Aorta (tissue), 5 donors: Measurements from ENCODE around the gene ZCWPW1. TPM values are rescaled to one million over a fixed set of nuclear protein-coding genes. Genes with fewer than 3 reads are reported as not detected.
"Not testable (repeated sequence)": the region's sequence is repeated elsewhere in the genome, so short reads cannot be mapped to it uniquely, and the experiment has no call there.

Experiments used
- ATAC-seq: fragments of 200-7000 bp; cut with Tn5 transposase; one replicate; pipeline ENCODE4 v1.9.1; 2022; ENCODE audit warnings: moderate library complexity; ENCODE audit not compliant: low FRiP score
- DNase-seq, 2 donors: peaks; one replicate each; pipeline ENCODE4 v3.0.0-alpha.2; 2020
- H3K27ac ChIP-seq, 2 donors: one replicate each; pipeline ENCODE4 v1.5.1; 2013; ENCODE audit warnings: low read length in 2 of 2, mild to moderate bottlenecking in 2 of 2, moderate library complexity in 2 of 2, control low read depth in 1 of 2, inconsistent platforms in 1 of 2, low read depth in 1 of 2
- H3K27me3 ChIP-seq, 2 donors: one replicate each; pipeline ENCODE4 v1.6.1; 2013; ENCODE audit warnings: control low read depth in 1 of 2, low read length in 1 of 2, mild to moderate bottlenecking in 1 of 2, moderate library complexity in 1 of 2; ENCODE audit not compliant: insufficient read depth in 2 of 2, control insufficient read depth in 1 of 2
- H3K36me3 ChIP-seq, 2 donors: one replicate each; pipeline ENCODE4 v1.6.1; 2013; ENCODE audit warnings: control low read depth in 1 of 2, low read length in 1 of 2, mild to moderate bottlenecking in 1 of 2; ENCODE audit not compliant: insufficient read depth in 2 of 2, control insufficient read depth in 1 of 2
- H3K4me1 ChIP-seq, 2 donors: one replicate each; pipeline ENCODE4 v1.6.1; 2013; ENCODE audit warnings: low read length in 2 of 2, control low read depth in 1 of 2, mild to moderate bottlenecking in 1 of 2, moderate library complexity in 1 of 2; ENCODE audit not compliant: insufficient read depth in 2 of 2, control insufficient read depth in 1 of 2
- H3K4me3 ChIP-seq, 2 donors: one replicate each; pipeline ENCODE4 v1.5.1; 2013; ENCODE audit warnings: low read length in 2 of 2, control low read depth in 1 of 2, mild to moderate bottlenecking in 1 of 2
- H3K9me3 ChIP-seq: one replicate; pipeline ENCODE4 v1.6.1; 2013; ENCODE audit warnings: mild to moderate bottlenecking, low read length; ENCODE audit not compliant: control insufficient read depth
- WGBS, 2 donors: extraction: QIAGEN DNeasy Blood & Tissue Kit; methylation state at CpG; one replicate each; pipeline ENCODE4 v1.1.7; 2013; 5-methylcytosine and 5-hydroxymethylcytosine counted together
- intact Hi-C, 2 donors: fragments of 100-400 bp; cut with DNase I; formaldehyde crosslinking; loops; one replicate each; pipeline versions ENCODE4 v1.14.2 to v1.15.0; 2022
- polyA plus RNA-seq, 2 donors: library from polyadenylated mRNA; stranded (reverse); fragments of 200-250 nt; gene quantifications; one replicate each; pipeline ENCODE4 v1.2.3, GENCODE V29; 2013
- total RNA-seq, 2 donors: library from RNA; stranded (reverse); fragmentation: NEBNext Ultra II Directional; extraction: Animal tissue kit (Norgen Biotek cat#: 25700); gene quantifications; one replicate each; pipeline ENCODE4 v1.2.1, GENCODE V29; 2021
- donor health status: healthy with polysubstance abuse.
- donor health status: Bipolar disorder and iron deficiency.
- donor health status: DM: no; HTN: no; CAD: no.
- donor health status: DM: no; HTN: no; CAD: no.
- donor health status: DM: yes; HTN: yes; CAD: no.

ZCWPW1 gene
- total and polyA plus RNA-seq, 4 donors: 2.2 to 18.7 (median 4.2) TPM

- ATAC-seq (no peak), DNase-seq (peak in 1 of 2 donors; percentile 25)
- Histone ChIP-seq H3K4me1 (no peaks in the 10 kb centered on the region), H3K9me3 (no peaks in the 10 kb centered on the region), H3K4me3 (no peak overlapping the region), H3K27ac (no peak overlapping the region), H3K27me3 (no peaks in the 10 kb centered on the region), H3K36me3 (no peaks in the 10 kb centered on the region)
- 73% methylated on average over 2 of the region's 2 CpGs for WGBS, 2 donors
- intact Hi-C loops: no loop called here
These were observed 17.5 kb upstream of the ZCWPW1 start for GRCh38 chr7:100446040-100446439.

DNA sequence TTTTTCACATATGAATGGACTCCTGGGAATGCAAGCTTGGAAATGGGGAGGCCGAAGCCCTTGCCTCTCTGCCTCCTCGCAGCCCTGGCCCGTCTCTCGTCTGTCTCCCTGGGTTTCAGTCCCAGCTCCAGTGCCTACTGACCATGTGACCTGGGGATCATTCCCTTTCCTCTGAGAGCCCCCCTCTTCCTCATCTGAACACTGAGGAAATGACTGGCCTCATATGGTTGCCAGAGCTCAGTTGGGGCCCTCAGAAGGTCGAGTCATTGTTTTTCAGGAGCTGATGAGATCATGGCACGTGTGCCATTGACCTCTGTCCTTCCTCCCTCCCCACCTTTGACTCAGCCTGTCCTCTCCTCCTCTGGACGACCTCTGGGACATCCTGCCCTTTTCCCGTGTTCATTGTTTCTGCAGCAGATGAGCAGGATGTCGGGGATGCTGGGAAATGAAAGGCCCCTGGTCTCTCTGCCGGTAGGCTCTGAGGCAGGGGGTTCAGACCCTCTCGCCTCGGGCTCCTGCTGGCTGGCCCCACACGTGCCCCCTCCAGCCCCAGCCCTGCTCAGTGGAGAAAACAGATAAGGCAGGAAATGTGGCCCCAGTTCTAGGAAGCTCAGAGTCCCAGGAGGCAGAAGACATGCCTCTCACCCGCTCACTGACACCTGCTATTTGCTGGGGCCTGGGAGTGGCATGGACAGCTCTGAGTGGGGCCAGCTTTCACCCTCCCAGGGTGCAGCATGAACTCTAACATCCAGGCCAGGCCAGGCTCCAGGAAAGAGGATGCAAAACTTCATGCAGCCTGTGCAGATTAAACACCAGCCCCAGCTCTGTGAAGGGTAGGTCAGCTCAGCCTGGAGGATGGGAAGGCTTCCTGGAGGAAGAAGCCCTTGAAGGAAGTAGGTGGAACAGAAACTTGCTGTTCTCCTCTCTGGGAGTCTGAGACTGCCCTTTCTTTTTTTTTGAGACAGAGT, 16.1 kb upstream of the ZCWPW1 start:
- ATAC-seq (peak; percentile 65), DNase-seq (peak; percentile 51 to 71)
- no peaks in the 10 kb centered on the region for H3K4me1 ChIP-seq
- H3K27me3 ChIP-seq: no peaks in the 10 kb centered on the region
- WGBS, 2 donors: 48% methylated on average over 14 of the region's 14 CpGs
- no peaks in the 10 kb centered on the region for H3K36me3 ChIP-seq
- no peak overlapping the region for H3K27ac ChIP-seq
- H3K9me3 ChIP-seq: no peaks in the 10 kb centered on the region
- no peak overlapping the region for H3K4me3 ChIP-seq
- intact Hi-C loops: no loop called here

DNA sequence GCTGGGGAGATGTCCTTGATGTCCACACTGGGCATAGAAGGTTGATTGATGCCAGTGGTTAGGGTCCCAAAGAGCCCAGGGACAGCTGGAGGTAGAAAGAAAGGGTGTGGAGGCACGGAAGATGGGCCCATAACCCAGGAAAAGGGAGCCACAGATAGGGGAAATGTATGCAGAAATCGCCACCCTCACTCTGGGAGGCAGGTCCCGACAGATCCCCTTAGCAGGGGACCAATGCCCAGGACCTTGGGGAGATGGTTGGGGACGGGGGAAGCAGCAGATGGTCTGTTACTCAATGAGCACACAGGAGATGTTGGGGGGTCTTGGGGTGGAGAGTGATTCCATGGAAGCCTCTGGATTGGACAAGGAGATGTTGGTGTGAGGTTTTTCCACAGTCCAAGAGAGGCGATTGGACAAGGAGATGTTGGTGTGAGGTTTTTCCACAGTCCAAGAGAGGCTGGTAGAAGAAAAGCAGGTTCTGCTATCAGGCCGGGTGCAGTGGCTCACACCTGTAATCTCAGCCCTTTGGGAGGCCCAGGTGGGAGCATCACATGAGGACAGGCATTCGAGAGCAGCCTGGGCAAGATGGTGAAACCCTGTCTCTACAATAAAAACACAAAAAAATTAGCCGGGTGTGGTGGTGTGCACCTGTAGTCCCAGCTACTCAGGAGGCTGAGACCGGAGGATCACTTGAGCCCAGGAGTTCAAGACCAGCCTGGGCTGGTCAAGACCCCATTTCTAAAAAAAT, 14.8 kb upstream of the ZCWPW1 start:
- ATAC-seq (no peak), DNase-seq (peak; percentile 17 to 44)
- Histone ChIP-seq H3K27me3 (no peaks in the 10 kb centered on the region), H3K9me3 (no peaks in the 10 kb centered on the region), H3K27ac (no peak overlapping the region), H3K4me1 (no peaks in the 10 kb centered on the region), H3K36me3 (no peaks in the 10 kb centered on the region), H3K4me3 (no peak overlapping the region)
- WGBS, 2 donors: 92% methylated on average over 9 of the region's 9 CpGs
- intact Hi-C loops: no loop called here

DNA sequence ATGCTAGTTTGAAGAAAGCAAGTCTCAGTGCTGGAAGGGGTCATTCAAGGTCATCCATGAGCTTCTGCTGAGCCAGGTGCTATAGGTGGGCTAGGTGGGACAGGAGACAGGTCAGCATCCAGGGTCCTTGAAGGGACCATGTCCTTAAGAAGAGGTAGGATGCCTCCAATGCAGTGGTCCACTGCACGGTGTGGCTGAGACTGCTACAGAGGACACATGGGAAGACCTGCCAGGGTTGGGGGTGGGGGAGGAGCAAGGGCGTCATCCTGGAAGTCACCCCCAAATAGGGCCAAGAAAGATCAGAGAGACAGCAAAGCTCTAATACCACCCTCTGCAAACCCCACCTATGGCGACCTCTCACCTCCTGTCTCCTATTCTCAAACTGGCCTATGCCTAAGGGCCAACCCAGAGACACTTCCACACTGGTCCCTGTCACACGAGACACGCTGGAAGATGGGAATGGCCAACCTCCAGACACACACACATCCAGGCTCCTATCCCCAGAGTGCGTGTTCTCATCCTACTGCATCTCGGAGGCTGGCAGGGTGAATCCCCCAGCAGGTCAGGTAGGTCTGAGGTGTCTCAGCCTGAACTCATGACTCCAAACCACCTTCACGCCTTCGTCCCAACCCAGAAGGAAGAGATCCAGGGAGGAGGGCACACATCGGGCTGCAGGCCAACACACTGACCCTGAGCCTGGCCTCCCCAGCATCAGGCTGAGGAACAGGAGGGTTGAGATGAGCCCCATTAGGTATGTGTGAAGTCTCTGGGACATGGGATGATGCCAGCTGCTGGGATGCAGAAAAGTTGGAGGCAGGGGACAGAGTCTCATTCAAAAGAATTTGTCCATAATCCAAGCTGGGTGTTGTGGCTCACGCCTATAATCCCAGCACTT, 13.4 kb upstream of the ZCWPW1 start:
- H3K27me3 ChIP-seq: no peaks in the 10 kb centered on the region
- 91 to 94% methylated on average over 11 of the region's 11 CpGs for WGBS, 2 donors
- no peaks in the 10 kb centered on the region for H3K9me3 ChIP-seq
- no peaks in the 10 kb centered on the region for H3K36me3 ChIP-seq
- no peak overlapping the region for H3K27ac ChIP-seq
- intact Hi-C loops: no loop called here
- H3K4me3 ChIP-seq: no peak overlapping the region
- no peaks in the 10 kb centered on the region for H3K4me1 ChIP-seq
- ATAC-seq (no peak), DNase-seq (peak; percentile 23 to 51)

DNA sequence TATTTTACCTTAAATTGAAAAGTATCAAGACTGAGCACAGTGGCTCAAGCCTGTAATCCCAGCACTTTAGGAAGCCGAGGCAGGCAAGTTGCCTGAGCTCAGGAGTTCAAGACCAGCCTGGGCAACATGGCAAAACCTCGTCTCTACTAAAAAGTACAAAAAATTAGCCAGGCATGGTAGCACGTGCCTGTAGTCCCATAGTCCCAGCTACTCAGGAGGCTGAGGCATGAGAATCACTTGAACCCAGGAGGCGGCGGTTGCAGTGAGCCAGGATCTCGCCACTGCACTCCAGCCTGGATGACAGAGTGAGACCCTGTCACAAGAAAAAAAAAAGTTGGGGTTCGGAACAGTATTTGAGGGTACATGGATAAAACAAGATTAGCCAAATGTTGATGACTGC, 10.7 kb upstream of the ZCWPW1 start:
- H3K9me3 ChIP-seq, H3K4me3 ChIP-seq, ATAC-seq, H3K27me3 ChIP-seq, H3K27ac ChIP-seq, H3K36me3 ChIP-seq, H3K4me1 ChIP-seq, intact Hi-C loops: not testable (repeated sequence)
- WGBS, 2 donors: 83 to 85% methylated on average over 7 of the region's 7 CpGs
- DNase-seq: peak; percentile 14 to 23

DNA sequence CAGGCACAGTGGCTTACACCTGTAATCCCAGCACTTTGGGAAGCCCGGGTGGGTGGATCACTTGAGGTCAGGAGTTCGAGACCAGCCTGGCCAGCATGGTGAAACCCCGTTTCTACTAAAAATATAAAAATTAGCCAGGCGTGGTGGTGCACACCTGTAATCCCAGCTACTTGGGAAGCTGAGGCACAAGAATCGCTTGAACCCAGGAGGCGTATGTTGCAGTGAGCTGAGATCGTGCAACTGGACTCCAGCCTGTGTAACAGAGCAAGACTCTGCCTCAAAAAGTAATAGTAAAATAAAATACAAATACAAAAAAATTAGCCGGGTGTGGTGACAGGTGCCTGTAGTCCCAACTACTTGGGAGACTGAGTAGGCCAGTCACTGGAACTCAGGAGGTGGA, 10.2 kb upstream of the ZCWPW1 start:
- WGBS, 2 donors: 95 to 98% methylated on average over 8 of the region's 8 CpGs
- ATAC-seq, H3K36me3 ChIP-seq, H3K9me3 ChIP-seq, H3K4me1 ChIP-seq, H3K27me3 ChIP-seq, H3K4me3 ChIP-seq, H3K27ac ChIP-seq, intact Hi-C loops: not testable (repeated sequence)
- DNase-seq: peak; percentile 15 to 18

DNA sequence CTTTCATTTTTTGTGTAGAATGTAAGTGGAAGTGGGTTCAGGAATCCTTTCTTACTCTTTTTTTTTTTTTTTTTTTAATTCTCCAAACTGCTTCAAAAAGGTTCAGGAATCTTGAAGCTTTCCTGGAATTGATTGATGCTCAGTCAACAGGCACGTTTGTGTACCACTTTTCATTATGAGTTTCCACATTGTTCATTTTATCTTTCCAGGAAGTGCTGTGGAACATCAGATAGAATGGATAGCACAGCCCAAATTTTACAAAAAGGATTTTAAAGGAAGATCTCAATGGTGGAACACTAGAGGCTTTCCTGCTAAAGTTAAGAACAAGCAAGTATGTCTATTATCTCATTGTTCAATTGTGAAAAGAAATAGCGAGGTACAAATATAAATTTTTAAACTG, 9.7 kb upstream of the ZCWPW1 start:
- no peak for ATAC-seq
- no peak for DNase-seq
- H3K27me3 ChIP-seq: no peaks in the 10 kb centered on the region
- intact Hi-C loops: no loop called here
- no peaks in the 10 kb centered on the region for H3K4me1 ChIP-seq
- H3K4me3 ChIP-seq: no peak overlapping the region
- 54 to 56% methylated on average over 2 of the region's 2 CpGs for WGBS, 2 donors
- H3K27ac ChIP-seq: no peak overlapping the region
- no peaks in the 10 kb centered on the region for H3K9me3 ChIP-seq
- no peaks in the 10 kb centered on the region for H3K36me3 ChIP-seq
